HG02763 (cell line): Measurements from ENCODE around the gene FIZ1.

ENCODE experiments used
- ATAC-seq: cut with Tn5 transposase; IDR thresholded peaks from one replicate; pipeline ENCODE4 v1.9.1; 2021; ENCODE audit warnings: mild to moderate bottlenecking, moderate library complexity; ENCODE audit not compliant: unreplicated experiment

The FIZ1 gene

GRCh38 chr19:55613930-55614710 is 14.8 kb upstream of the FIZ1 start:
- ATAC-seq, result no peak

GRCh38 chr19:55613396-55613795 is 14.1 kb upstream of the FIZ1 start:
- ATAC-seq, result no peak

GRCh38 chr19:55611983-55612645 is 12.8 kb upstream of the FIZ1 start:
- ATAC-seq, result no peak

- no peak for ATAC-seq
These were observed 12.1 kb upstream of the FIZ1 start for GRCh38 chr19:55611300-55611982.

GRCh38 chr19:55609326-55609725 is 10.0 kb upstream of the FIZ1 start:
- no peak for ATAC-seq

- ATAC-seq, result no peak
These were observed 7.5 kb upstream of the FIZ1 start for GRCh38 chr19:55606817-55607216.

GRCh38 chr19:55606471-55606787 is 7.1 kb upstream of the FIZ1 start:
- ATAC-seq, result no peak

- ATAC-seq, result peak; percentile 4
These were observed 6.5 kb upstream of the FIZ1 start, which contains the start of gene ZNF865 for GRCh38 chr19:55605637-55606470. ZNF865 (plus strand) TSS chr19:55605647; CDS start chr19:55613619, 7,972 bp downstream.

- peak; percentile 72 for ATAC-seq
These were observed 5.9 kb upstream of the FIZ1 start for GRCh38 chr19:55605207-55605636.

GRCh38 chr19:55603581-55604292 is 4.4 kb upstream of the FIZ1 start:
- ATAC-seq, result no peak

- no peak for ATAC-seq
These were observed 3.8 kb upstream of the FIZ1 start for GRCh38 chr19:55603115-55603514.

- no peak for ATAC-seq
These were observed 3.0 kb upstream of the FIZ1 start for GRCh38 chr19:55602104-55603001.

GRCh38 chr19:55601084-55601483 is 1.8 kb upstream of the FIZ1 start:
- no peak for ATAC-seq

- ATAC-seq, result no peak
These were observed 1.3 kb upstream of the FIZ1 start for GRCh38 chr19:55600662-55601028.

- peak; percentile 43 for ATAC-seq
These were observed 735 bp upstream of the FIZ1 start, which contains the start of gene ZNF524 for GRCh38 chr19:55599842-55600661. ZNF524 (plus strand) TSS chr19:55600288; CDS start chr19:55602113, 1,825 bp downstream.

- peak; percentile 46 for ATAC-seq
These were observed 424 bp downstream of the FIZ1 start for GRCh38 chr19:55598719-55599467.

GRCh38 chr19:55598034-55598433 is 1.3 kb downstream of the FIZ1 start:
- no peak for ATAC-seq

- ATAC-seq, result no peak
These were observed 1.8 kb downstream of the FIZ1 start for GRCh38 chr19:55597501-55597921.
